Measurements from ENCODE around the gene XXYLT1.

- no peak for TF ChIP-seq EP300 (IDR thresholded peaks at IDR 0.05)
- TF ChIP-seq POLR2A (IDR thresholded peaks at IDR 0.05; ENCODE audit: low read length), result no peak
- no peak for TF ChIP-seq CTCF (IDR thresholded peaks at IDR 0.05)
- TF ChIP-seq MAX (IDR thresholded peaks at IDR 0.05), result no peak
- no peak for TF ChIP-seq BHLHE40 (IDR thresholded peaks at IDR 0.05; ENCODE audit: low read depth, low read length)
- TF ChIP-seq REST (IDR thresholded peaks at IDR 0.05), result no peak
Measured at GRCh38 chr3:195115600-195116406, 155.2 kb downstream of the XXYLT1 start.

Data from A549 (cell line).